GM12878 (cell line): Measurements from ENCODE around the gene LRRC2. TPM values are rescaled to one million over a fixed set of nuclear protein-coding genes. Genes with fewer than 3 reads are reported as not detected.

Source experiments
- ATAC-seq: fragments of 200-7000 bp; cut with Tn5 transposase; 3 replicates; pipeline ENCODE4 v1.9.1; 2020; ENCODE audit warnings: mild to moderate bottlenecking, moderate library complexity
- BruUV-seq: library from RNA; stranded (reverse); fragments of 400-500 nt; replicated peaks from 2 replicates; lab custom pipeline; 2021; lab: Mats Ljungman, UMichigan
- CTCF ChIA-PET: fragments of 300-600 bp; sonication (Branson Sonifier 250); formaldehyde crosslinking; extraction: SDS; loops from one replicate; lab custom pipeline; 2021; ENCODE audit warnings: inconsistent platforms; lab: Yijun Ruan, JAX
- POLR2A ChIA-PET: fragments of 350-600 bp; formaldehyde crosslinking; extraction: SDS; loops from one replicate; lab custom pipeline; 2021; ENCODE audit warnings: inconsistent platforms; lab: Charles Lee
- RAD21 ChIA-PET: fragments of 300-600 bp; sonication (Branson Sonifier 250); formaldehyde crosslinking; loops from one replicate; lab custom pipeline; 2023; ENCODE audit warnings: antibody characterized with exemption; ENCODE audit not compliant: unreplicated experiment; lab: Charles Lee
- SMC1A ChIA-PET: fragments of 300-600 bp; sonication (Branson Sonifier 250); formaldehyde crosslinking; loops from one replicate; lab custom pipeline; 2023; ENCODE audit not compliant: unreplicated experiment, uncharacterized antibody; lab: Charles Lee
- DNase-seq: peaks from one replicate; pipeline ENCODE4 v3.0.0-alpha.2; 2011; ENCODE audit warnings: low read depth, low spot score
- FAIRE-seq: peaks from 3 replicates; lab custom pipeline; 2011; peaks lifted over from hg19 to GRCh38; lab: Jason Lieb, UNC
- H2AFZ ChIP-seq: 2 replicates; pipeline ENCODE4 v1.6.0; 2011; ENCODE audit warnings: low read depth, low read length, control low read depth; ENCODE audit not compliant: control insufficient read depth
- H3K27ac ChIP-seq: 2 replicates; pipeline ENCODE4 v1.5.1; 2011; ENCODE audit warnings: control low read depth; ENCODE audit not compliant: control insufficient read depth, insufficient read depth
- H3K27me3 ChIP-seq, 2 experiments: replicated peaks in 1 of 2; 2 replicates each; pipeline versions ENCODE4 v1.6.0 to v1.6.1; 2011; ENCODE audit warnings: low read length in 1 of 2; ENCODE audit not compliant: control insufficient read depth in 2 of 2, insufficient read depth in 2 of 2
- H3K36me3 ChIP-seq, 2 experiments: 2 replicates each; pipeline ENCODE4 v1.5.1; 2011; ENCODE audit warnings: low read length in 1 of 2; ENCODE audit not compliant: control insufficient read depth in 2 of 2, insufficient read depth in 2 of 2
- H3K4me1 ChIP-seq: 2 replicates; pipeline ENCODE4 v1.6.1; 2011; ENCODE audit warnings: mild to moderate bottlenecking, low read length, moderate library complexity, mixed read lengths; ENCODE audit not compliant: control insufficient read depth, insufficient read depth
- H3K4me2 ChIP-seq: 2 replicates; pipeline ENCODE4 v1.6.0; 2011; ENCODE audit warnings: control low read depth; ENCODE audit not compliant: control insufficient read depth, insufficient read depth
- H3K4me3 ChIP-seq: fragments of 200-600 bp; sonication (generic); 2 replicates; pipeline ENCODE4 v1.5.1; 2016
- H3K79me2 ChIP-seq: 2 replicates; pipeline ENCODE4 v1.6.0; 2011; ENCODE audit warnings: low read length; ENCODE audit not compliant: control insufficient read depth, insufficient read depth
- H3K9ac ChIP-seq: 2 replicates; pipeline ENCODE4 v1.8.0; 2011; ENCODE audit warnings: low read length, control low read depth, mixed read lengths; ENCODE audit not compliant: control insufficient read depth, insufficient read depth
- H3K9me3 ChIP-seq: replicated peaks from 3 replicates; pipeline ENCODE4 v1.5.1; 2011; ENCODE audit warnings: mild to moderate bottlenecking, low read length; ENCODE audit not compliant: control insufficient read depth, insufficient read depth
- H4K20me1 ChIP-seq: 2 replicates; pipeline ENCODE4 v1.6.0; 2011; ENCODE audit not compliant: control insufficient read depth, insufficient read depth
- PML ChIP-seq: IDR thresholded peaks from 2 replicates; pipeline ENCODE4 v1.6.1; 2012; ENCODE audit warnings: low read length, inconsistent platforms
- POLR2AphosphoS5 ChIP-seq: IDR thresholded peaks from 2 replicates; pipeline ENCODE4 v1.6.1; 2011; ENCODE audit warnings: mild to moderate bottlenecking, low read length, inconsistent platforms
- STAT3 ChIP-seq: IDR thresholded peaks from 2 replicates; pipeline ENCODE4 v1.6.1; 2011; ENCODE audit warnings: low read depth, low read length, improper control_type of control experiment
- WGBS: methylation state at CpG from one replicate; pipeline ENCODE4 v1.1.6; 2016; ENCODE audit warnings: low lambda C conversion rate; ENCODE audit not compliant: insufficient replicate concordance, insufficient coverage; ENCODE audit errors: missing lambda C conversion rate; 5-methylcytosine and 5-hydroxymethylcytosine counted together
- in situ Hi-C: fragments of 300-500 bp; cut with MboI; formaldehyde crosslinking; loops from 9 replicates; pipeline ENCODE4 v1.14.3; 2018; ENCODE audit warnings: mixed read lengths
- intact Hi-C: fragments of 100-400 bp; cut with micrococcal nuclease; formaldehyde crosslinking; loops from one replicate; pipeline ENCODE4 v1.14.2; 2022; ENCODE audit not compliant: unreplicated experiment
- polyA plus RNA-seq, 11 experiments: library from polyadenylated mRNA; depleted of rRNA in 4 of 11; unstranded in 6 of 11; stranded (reverse) in 5 of 11; fragments of >200 nt; fragmentation: Nextera tagmentation in 4 of 11; fragmentation: Illumina TruSeq in 1 of 11; extraction: Ambion mirVana in 4 of 11; extraction: Trizol in 1 of 11; gene quantifications; 1 replicate in 1 of 11; 2 replicates in 10 of 11; pipeline versions ENCODE4 v1.2.1 to v1.2.3, GENCODE V29; 2011 to 2016; ENCODE audit warnings: inconsistent platforms in 2 of 11, missing spikeins in 2 of 11, low read depth in 1 of 11
- total RNA-seq, 4 experiments: library from RNA; depleted of rRNA in 3 of 4; stranded (reverse); fragments of >200 nt in 3 of 4; fragmentation: Illumina TruSeq in 1 of 4; extraction: Trizol in 1 of 4; gene quantifications; 2 replicates each; pipeline versions ENCODE4 v1.2.1 to v1.2.3, GENCODE V29; 2013 to 2021

The LRRC2 gene
- total and polyA plus RNA-seq, 10 of the 15 experiments (the other 5 are each of a cell fraction or from before 2014, with no cell fraction given): not detected

DNA sequence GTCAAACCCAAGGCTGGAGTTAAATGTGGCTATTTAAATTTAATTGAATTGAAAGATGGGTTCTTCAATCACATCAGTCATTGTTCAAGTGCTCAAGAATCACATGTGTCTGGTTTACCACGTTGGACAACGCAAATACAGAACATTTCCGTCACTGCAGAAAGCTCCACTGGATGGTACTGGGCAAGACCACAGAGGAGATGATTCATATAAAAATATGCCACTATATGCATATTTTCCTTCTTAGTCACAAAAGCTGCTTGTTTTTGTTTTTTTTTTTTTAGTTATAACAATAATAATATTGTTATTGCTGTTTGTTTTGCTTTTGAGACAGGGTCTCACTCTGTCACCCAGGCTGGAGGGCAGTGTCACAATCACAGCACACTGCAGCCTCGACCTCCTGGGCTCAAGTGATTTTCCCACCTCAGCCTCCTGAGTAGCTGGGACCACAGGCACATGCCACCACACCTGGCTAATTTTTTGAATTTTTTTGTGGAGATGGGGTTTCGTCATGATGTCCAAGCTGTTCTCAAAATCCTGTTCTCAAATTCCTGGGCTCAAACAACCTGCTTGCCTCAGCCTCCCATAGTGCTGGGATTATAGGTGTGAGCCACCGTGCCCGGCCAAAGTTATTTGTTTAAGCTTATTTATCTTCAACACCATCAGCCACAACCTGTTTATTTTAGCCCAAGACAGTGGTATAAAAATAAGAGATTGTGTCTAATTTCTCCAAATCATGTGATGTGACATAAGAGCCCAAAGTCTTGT is 48.9 kb downstream of the LRRC2 start:
- ATAC-seq (no peak), FAIRE-seq (no peak), DNase-seq (no peak)
- Histone ChIP-seq H3K4me2 (no peak overlapping the region), H3K27ac (no peak overlapping the region), H3K9me3 (no peaks in the 10 kb centered on the region), H3K36me3 (no peaks in the 10 kb centered on the region), H3K9ac (no peak overlapping the region), H4K20me1 (no peaks in the 10 kb centered on the region), H3K27me3 (no peaks in the 10 kb centered on the region), H2AFZ (no peak overlapping the region), H3K79me2 (no peaks in the 10 kb centered on the region), H3K4me3 (no peak overlapping the region), H3K4me1 (no peaks in the 10 kb centered on the region)
- no peak for TF ChIP-seq STAT3
- CTCF ChIA-PET: no interaction called here
- SMC1A ChIA-PET: interaction anchor here (0.6 kb wide), 1 partner anchor 41 kb away, joined by 3 read pairs; no protein-coding TSS in a partner anchor
- 64% methylated on average over 7 of the region's 7 CpGs for WGBS
- RAD21 ChIA-PET: no interaction called here
- in situ Hi-C loops (no loop called here), intact Hi-C loops (no loop called here)
- POLR2A ChIA-PET: no interaction called here
- BruUV-seq: no TSS peak

DNA sequence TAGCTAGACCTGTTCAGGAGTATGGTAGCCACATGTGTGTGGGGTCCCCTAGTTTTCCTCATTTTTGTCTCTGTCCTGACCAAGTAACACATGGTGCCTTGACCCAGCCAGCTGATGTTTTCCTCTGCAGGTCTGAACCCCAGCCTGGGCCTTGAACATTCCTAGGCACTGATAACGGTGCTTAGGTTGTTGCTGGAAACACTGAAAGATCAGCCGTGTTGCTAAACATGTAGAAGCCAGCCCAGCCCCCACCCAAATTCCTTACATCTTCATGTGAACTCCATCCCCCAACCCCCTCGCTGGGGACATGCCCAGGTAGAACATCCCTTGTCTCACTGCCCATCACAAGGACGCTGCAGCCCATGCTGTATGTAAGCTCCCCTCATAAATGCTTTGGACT is 49.6 kb downstream of the LRRC2 start:
- Histone ChIP-seq H3K4me2 (no peak overlapping the region), H3K27me3 (no peaks in the 10 kb centered on the region), H4K20me1 (no peaks in the 10 kb centered on the region), H3K4me3 (no peak overlapping the region), H3K9ac (no peak overlapping the region), H3K79me2 (no peaks in the 10 kb centered on the region), H2AFZ (no peak overlapping the region), H3K27ac (no peak overlapping the region), H3K4me1 (no peaks in the 10 kb centered on the region), H3K9me3 (no peaks in the 10 kb centered on the region), H3K36me3 (no peaks in the 10 kb centered on the region)
- FAIRE-seq (no peak), DNase-seq (no peak), ATAC-seq (no peak)
- in situ Hi-C loops (no loop called here), intact Hi-C loops (no loop called here)
- POLR2A ChIA-PET: no interaction called here
- SMC1A ChIA-PET: no interaction called here
- no peak for TF ChIP-seq PML
- no peak for TF ChIP-seq POLR2AphosphoS5
- WGBS: 56% methylated on average over 4 of the region's 4 CpGs
- CTCF ChIA-PET: no interaction called here
- RAD21 ChIA-PET: interaction anchor here (1.2 kb wide), 1 partner anchor 42 kb away, joined by 4 read pairs; no protein-coding TSS in a partner anchor
- BruUV-seq: no TSS peak
